Ectodermal cell (in vitro differentiated cells): ENCODE data around the gene YIPF2.
A peak's percentile ranks its signal among the peaks of the same experiment; 100 is the strongest.
"Not testable (repeated sequence)": the region's sequence is repeated elsewhere in the genome, so short reads cannot be mapped to it uniquely, and the experiment has no call there.

Source experiments
- H3K27ac ChIP-seq: 2 replicates; pipeline ENCODE4 v1.7.0; 2013; ENCODE audit warnings: mild to moderate bottlenecking, low read depth, low read length; ENCODE audit not compliant: insufficient read depth, poor library complexity, severe bottlenecking
- H3K27me3 ChIP-seq: 2 replicates; pipeline ENCODE4 v1.7.0; 2013; ENCODE audit warnings: mild to moderate bottlenecking, low read length; ENCODE audit not compliant: insufficient read depth, control insufficient read depth, poor library complexity, severe bottlenecking
- H3K36me3 ChIP-seq: one replicate; pipeline ENCODE4 v1.7.0; 2013; ENCODE audit warnings: low read length; ENCODE audit not compliant: control insufficient read depth, insufficient read depth
- H3K4me1 ChIP-seq: one replicate; pipeline ENCODE4 v1.7.0; 2013; ENCODE audit warnings: low read length; ENCODE audit not compliant: control insufficient read depth, insufficient read depth
- H3K4me3 ChIP-seq: 2 replicates; pipeline ENCODE4 v1.7.0; 2013; ENCODE audit warnings: low read depth, low read length, control low read depth; ENCODE audit not compliant: insufficient read depth
- H3K9me3 ChIP-seq: 2 replicates; pipeline ENCODE4 v1.7.0; 2013; ENCODE audit warnings: mild to moderate bottlenecking, low read length, moderate library complexity; ENCODE audit not compliant: control insufficient read depth
- WGBS, 2 experiments: methylation state at CpG; one replicate each; pipeline ENCODE4 v1.1.7; 2013; ENCODE audit warnings: missing lambda C conversion rate in 2 of 2; 5-methylcytosine and 5-hydroxymethylcytosine counted together

YIPF2 gene

DNA sequence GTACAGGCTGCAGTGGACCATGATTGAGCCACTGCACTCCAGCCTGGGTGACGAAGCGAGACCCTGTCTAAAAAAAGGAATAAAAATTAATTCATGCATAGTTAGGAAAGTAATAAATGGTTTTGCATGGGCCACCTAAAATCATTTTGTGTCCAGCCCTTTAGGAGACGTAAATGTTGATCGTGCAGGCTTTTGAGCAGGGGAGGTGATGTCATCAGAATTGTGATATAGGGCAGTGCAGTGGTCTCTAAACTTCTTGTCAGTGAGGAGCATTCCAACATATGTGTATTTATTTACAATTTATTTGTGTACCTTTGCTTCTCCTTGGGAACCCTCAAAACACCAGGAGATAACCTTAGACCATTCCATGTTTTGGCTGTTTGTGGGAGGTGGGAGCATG, 35.4 kb upstream of the YIPF2 start:
- H3K9me3 ChIP-seq, result no peaks in the 10 kb centered on the region
- no peaks in the 10 kb centered on the region for H3K36me3 ChIP-seq
- no peaks in the 10 kb centered on the region for H3K27me3 ChIP-seq
- 91 to 95% methylated on average over 4 of the region's 4 CpGs for WGBS, 2 experiments
- no peak overlapping the region for H3K4me3 ChIP-seq
- H3K4me1 ChIP-seq, result peaks cover 6% of the 10 kb centered on the region
- no peak overlapping the region for H3K27ac ChIP-seq

DNA sequence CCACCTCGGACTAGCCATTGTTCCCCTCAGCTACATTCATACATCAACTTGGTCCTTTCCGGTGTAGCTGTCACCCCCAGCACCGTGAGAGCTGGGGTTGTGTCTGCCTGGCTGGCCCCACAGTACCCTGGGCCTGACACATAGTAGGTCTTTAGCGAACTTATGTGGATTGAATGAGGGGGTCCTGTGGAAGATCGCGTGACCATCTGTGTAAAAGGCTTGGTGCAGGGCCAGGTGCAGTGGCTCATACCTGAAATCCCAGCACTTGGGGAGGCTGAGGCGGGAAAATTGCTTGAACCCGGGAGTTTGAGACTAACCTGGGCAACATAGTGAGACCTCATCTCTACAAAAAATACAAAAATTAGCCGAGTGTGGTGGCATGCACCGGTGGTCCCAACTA, 34.4 kb upstream of the YIPF2 start:
- Histone ChIP-seq H3K36me3 (no peaks in the 10 kb centered on the region), H3K27ac (no peak overlapping the region), H3K27me3 (no peaks in the 10 kb centered on the region), H3K4me1 (peaks cover 6% of the 10 kb centered on the region), H3K4me3 (peak overlapping the region; percentile 13), H3K9me3 (no peaks in the 10 kb centered on the region)
- WGBS, 2 experiments, result 90 to 92% methylated on average over 10 of the region's 10 CpGs

GRCh38 chr19:10961073-10961860, 32.8 kb upstream of the YIPF2 start:
- WGBS, 2 experiments, result 0 to 1% methylated on average over 92 of the region's 92 CpGs
- H3K27me3 ChIP-seq, result no peaks in the 10 kb centered on the region
- H3K4me3 ChIP-seq, result peak overlapping the region; percentile 90
- peak overlapping the region; percentile 97 for H3K27ac ChIP-seq
- H3K4me1 ChIP-seq, result peaks cover 6% of the 10 kb centered on the region
- no peaks in the 10 kb centered on the region for H3K9me3 ChIP-seq
- no peaks in the 10 kb centered on the region for H3K36me3 ChIP-seq

GRCh38 chr19:10960314-10961072, 32.1 kb upstream of the YIPF2 start, which contains the start of gene SMARCA4:
Gene SMARCA4 (plus strand): TSS chr19:10961030. CDS start chr19:10984152, 23,122 bp downstream.
- Histone ChIP-seq H3K36me3 (no peaks in the 10 kb centered on the region), H3K4me1 (peaks cover 6% of the 10 kb centered on the region), H3K27me3 (no peaks in the 10 kb centered on the region), H3K4me3 (peak within 1 kb of the TSS; percentile 90), H3K27ac (peak within 1 kb of the TSS; percentile 97), H3K9me3 (no peaks in the 10 kb centered on the region)
- WGBS, 2 experiments, result 2% methylated on average over 100 of the region's 100 CpGs

DNA sequence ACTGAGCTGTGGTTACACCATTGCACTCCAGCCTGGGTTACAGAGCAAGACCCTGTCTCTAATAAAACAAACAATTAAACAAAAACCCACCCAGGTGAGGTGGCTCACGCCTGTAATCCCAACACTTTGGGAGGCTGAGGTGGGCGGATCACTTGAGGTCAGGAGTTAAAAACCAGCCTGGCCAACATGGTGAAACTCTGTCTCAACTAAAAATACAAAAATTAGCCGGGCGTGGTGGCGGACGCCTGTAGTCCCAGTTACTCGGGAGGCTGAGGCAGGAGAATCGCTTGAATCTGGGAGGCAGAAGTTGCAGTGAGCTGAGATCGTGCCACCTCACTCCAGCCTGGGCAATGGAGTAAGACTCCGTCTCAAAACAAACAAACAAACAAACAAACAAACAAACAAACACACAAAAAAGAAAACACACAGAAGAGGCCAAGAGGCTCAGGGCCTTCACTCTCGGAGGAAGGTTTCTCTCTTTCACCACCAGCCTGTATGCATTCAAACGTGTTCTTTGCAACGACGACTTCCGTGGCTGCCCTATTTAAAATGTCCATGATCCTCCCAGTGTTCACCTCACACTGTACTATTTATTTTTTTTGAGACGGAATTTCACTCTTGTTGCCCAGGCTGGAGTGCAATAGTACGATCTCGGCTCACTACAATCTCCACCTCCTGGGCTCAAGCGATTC, 31.0 kb upstream of the YIPF2 start:
- H3K4me3 ChIP-seq, result peak overlapping the region; percentile 90
- 93 to 94% methylated on average over 19 of the region's 19 CpGs for WGBS, 2 experiments

GRCh38 chr19:10952809-10953208, 24.4 kb upstream of the YIPF2 start:
- H3K36me3 ChIP-seq, result no peaks in the 10 kb centered on the region
- 93% methylated on average over 6 of the region's 6 CpGs for WGBS, 2 experiments
- H3K4me1 ChIP-seq, result no peaks in the 10 kb centered on the region
- no peaks in the 10 kb centered on the region for H3K9me3 ChIP-seq
- H3K27ac ChIP-seq, result no peak overlapping the region
- H3K4me3 ChIP-seq, result no peak overlapping the region
- H3K27me3 ChIP-seq, result no peaks in the 10 kb centered on the region

More for the DNA sequence above, 31.0 kb upstream of the YIPF2 start:
- H3K27me3 ChIP-seq, H3K27ac ChIP-seq, H3K36me3 ChIP-seq, H3K9me3 ChIP-seq, H3K4me1 ChIP-seq: not testable (repeated sequence)

GRCh38 chr19:10946958-10947657, 18.7 kb upstream of the YIPF2 start:
- no peak overlapping the region for H3K4me3 ChIP-seq
- no peaks in the 10 kb centered on the region for H3K4me1 ChIP-seq
- 90 to 92% methylated on average over 6 of the region's 6 CpGs for WGBS, 2 experiments
- no peaks in the 10 kb centered on the region for H3K27me3 ChIP-seq
- no peaks in the 10 kb centered on the region for H3K9me3 ChIP-seq
- no peak overlapping the region for H3K27ac ChIP-seq
- no peaks in the 10 kb centered on the region for H3K36me3 ChIP-seq

DNA sequence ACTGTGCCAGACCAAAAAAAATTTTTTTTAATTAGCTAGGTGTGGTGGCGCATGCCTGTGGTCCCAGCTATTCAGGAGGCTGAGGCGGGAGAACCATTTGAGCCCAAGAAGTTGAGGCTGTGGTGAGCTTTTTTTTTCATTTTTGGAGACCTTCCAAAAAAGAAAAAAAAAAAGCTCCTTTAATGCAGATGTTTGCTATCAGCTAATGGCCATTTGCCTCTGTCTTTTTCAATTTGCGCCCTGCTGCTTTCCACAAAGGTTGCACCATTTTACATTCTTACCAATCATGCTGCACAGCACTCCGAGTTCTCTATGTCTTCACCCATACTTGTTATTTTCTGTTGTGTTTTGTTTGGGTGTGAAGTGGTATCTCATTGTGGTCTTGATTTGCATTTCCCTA, 16.8 kb upstream of the YIPF2 start:
- Histone ChIP-seq H3K9me3 (no peaks in the 10 kb centered on the region), H3K27ac (no peak overlapping the region), H3K4me3 (no peak overlapping the region), H3K36me3 (no peaks in the 10 kb centered on the region), H3K27me3 (no peaks in the 10 kb centered on the region), H3K4me1 (no peaks in the 10 kb centered on the region)
- WGBS, 2 experiments, result 94 to 96% methylated on average over 3 to 4 of the region's 4 CpGs

DNA sequence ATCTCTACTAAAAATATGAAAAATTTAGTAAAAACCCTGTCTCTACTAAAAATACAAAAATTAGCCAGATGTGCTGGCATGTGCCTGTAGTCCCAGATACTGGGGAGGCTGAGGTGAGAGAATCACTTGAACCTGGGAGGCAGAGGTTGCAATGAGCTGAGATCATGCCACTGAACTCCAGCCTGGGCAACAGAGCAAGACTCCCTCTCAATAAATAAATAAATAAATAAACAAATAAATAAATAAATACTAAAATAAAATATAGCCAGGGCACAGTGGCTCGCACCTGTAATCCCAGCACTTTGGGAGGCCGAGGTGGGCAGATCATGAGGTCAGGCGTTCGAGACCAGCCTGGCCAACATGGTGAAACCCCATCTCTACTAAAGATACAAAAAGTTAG, 15.0 kb upstream of the YIPF2 start:
- not testable (repeated sequence) for H3K4me3 ChIP-seq, H3K27me3 ChIP-seq, H3K36me3 ChIP-seq, H3K4me1 ChIP-seq, H3K9me3 ChIP-seq, H3K27ac ChIP-seq
- WGBS, 2 experiments, result 93 to 94% methylated on average over 4 of the region's 4 CpGs
